Skin epidermis (tissue), 12 donors: ENCODE results near the gene LAMC2.
"Not testable (repeated sequence)": the region's sequence is repeated elsewhere in the genome, so short reads cannot be mapped to it uniquely, and the experiment has no call there.

ENCODE experiments used
- H3K27ac ChIP-seq, 21 experiments: fragments of 200-600 bp; sonication (generic) in 11 of 21; one replicate each; pipeline ENCODE4 v1.5.0; 2020; ENCODE audit warnings: mild to moderate bottlenecking in 3 of 21, inconsistent platforms in 2 of 21, moderate library complexity in 2 of 21
- H3K4me3 ChIP-seq, 7 experiments: fragments of 200-600 bp; sonication (generic) in 2 of 7; one replicate each; pipeline ENCODE4 v1.5.0; 2020; ENCODE audit warnings: inconsistent platforms in 2 of 7, mild to moderate bottlenecking in 2 of 7, moderate library complexity in 1 of 7

The LAMC2 gene

GRCh38 chr1:183247484-183247883 is 61.4 kb downstream of the LAMC2 start:
- H3K27ac ChIP-seq: no peak overlapping the region

GRCh38 chr1:183247931-183248330 is 61.9 kb downstream of the LAMC2 start:
- no peak overlapping the region for H3K27ac ChIP-seq
- no peak overlapping the region for H3K4me3 ChIP-seq

More at GRCh38 chr1:183247484-183247883, 61.4 kb downstream of the LAMC2 start:
- no peak overlapping the region for H3K4me3 ChIP-seq

- peak overlapping the region in 2 of 21 experiments; percentile 15 to 28 for H3K27ac ChIP-seq
- no peak overlapping the region for H3K4me3 ChIP-seq
Observed at GRCh38 chr1:183248989-183249691, 63.1 kb downstream of the LAMC2 start.

GRCh38 chr1:183249941-183250452 is 63.9 kb downstream of the LAMC2 start:
- H3K4me3 ChIP-seq: no peak overlapping the region
- H3K27ac ChIP-seq: no peak overlapping the region

- Histone ChIP-seq H3K27ac (no peak overlapping the region), H3K4me3 (no peak overlapping the region)
Observed at GRCh38 chr1:183251101-183251958, 65.3 kb downstream of the LAMC2 start.

- Histone ChIP-seq H3K4me3 (no peak overlapping the region), H3K27ac (no peak overlapping the region)
Observed at GRCh38 chr1:183251959-183252450, 65.9 kb downstream of the LAMC2 start.

- Histone ChIP-seq H3K27ac (no peak overlapping the region), H3K4me3 (no peak overlapping the region)
Observed at GRCh38 chr1:183255073-183255472, 69.0 kb downstream of the LAMC2 start.

GRCh38 chr1:183259924-183260323 is 73.9 kb downstream of the LAMC2 start:
- Histone ChIP-seq H3K27ac (no peak overlapping the region), H3K4me3 (no peak overlapping the region)

GRCh38 chr1:183262628-183263200 is 76.7 kb downstream of the LAMC2 start:
- Histone ChIP-seq H3K4me3 (no peak overlapping the region), H3K27ac (no peak overlapping the region)

- no peak overlapping the region for H3K27ac ChIP-seq
- H3K4me3 ChIP-seq: no peak overlapping the region
Observed at GRCh38 chr1:183263886-183264602, 78.0 kb downstream of the LAMC2 start.

GRCh38 chr1:183267646-183268431 is 81.8 kb downstream of the LAMC2 start:
- Histone ChIP-seq H3K4me3 (no peak overlapping the region), H3K27ac (peak overlapping the region in 10 of 21 experiments; percentile 11 to 75 (median 38))

- no peak overlapping the region for H3K4me3 ChIP-seq
- H3K27ac ChIP-seq: peak overlapping the region in 8 of 21 experiments; percentile 2 to 60 (median 25)
Observed at GRCh38 chr1:183270541-183271141, 84.6 kb downstream of the LAMC2 start.

GRCh38 chr1:183272390-183272848 is 86.4 kb downstream of the LAMC2 start:
- no peak overlapping the region for H3K4me3 ChIP-seq

GRCh38 chr1:183273300-183273699 is 87.2 kb downstream of the LAMC2 start:
- Histone ChIP-seq H3K4me3 (no peak overlapping the region), H3K27ac (peak overlapping the region in 8 of 21 experiments; percentile 2 to 72 (median 53))

More at GRCh38 chr1:183272390-183272848, 86.4 kb downstream of the LAMC2 start:
- peak overlapping the region in 10 of 21 experiments; percentile 2 to 72 (median 46) for H3K27ac ChIP-seq

GRCh38 chr1:183273984-183274383 is 87.9 kb downstream of the LAMC2 start:
- peak overlapping the region in 2 of 21 experiments; percentile 67 to 72 for H3K27ac ChIP-seq
- H3K4me3 ChIP-seq: not testable (repeated sequence)

- Histone ChIP-seq H3K27ac (no peak overlapping the region), H3K4me3 (no peak overlapping the region)
Observed at GRCh38 chr1:183274836-183275235, 88.8 kb downstream of the LAMC2 start.

GRCh38 chr1:183275322-183275721 is 89.3 kb downstream of the LAMC2 start:
- no peak overlapping the region for H3K4me3 ChIP-seq
- H3K27ac ChIP-seq: no peak overlapping the region
